Esophagus squamous epithelium (tissue), 4 donors: Measurements from ENCODE around the gene CD47.

Source experiments
- POLR2A ChIP-seq, 4 donors: fragments of 450-650 bp; IDR thresholded peaks; one replicate each; pipeline ENCODE4 v1.6.1; 2017; ENCODE audit warnings: antibody characterized with exemption in 4 of 4, mild to moderate bottlenecking in 4 of 4, moderate library complexity in 3 of 4
- TF ChIP-seq, protein P1 (sequence below), 6 experiments: fragments of 450-650 bp in 4 of 6; fragments of 200-600 bp in 2 of 6; sonication (generic) in 2 of 6; IDR thresholded peaks; one replicate each; pipeline ENCODE4 v1.5.1; 2016 to 2019; ENCODE audit warnings: antibody characterized with exemption in 6 of 6, mild to moderate bottlenecking in 4 of 6, moderate library complexity in 4 of 6

GRCh38 chr3:108006077-108006771 is 84.6 kb downstream of the CD47 start:
- TF ChIP-seq, protein P1, sequence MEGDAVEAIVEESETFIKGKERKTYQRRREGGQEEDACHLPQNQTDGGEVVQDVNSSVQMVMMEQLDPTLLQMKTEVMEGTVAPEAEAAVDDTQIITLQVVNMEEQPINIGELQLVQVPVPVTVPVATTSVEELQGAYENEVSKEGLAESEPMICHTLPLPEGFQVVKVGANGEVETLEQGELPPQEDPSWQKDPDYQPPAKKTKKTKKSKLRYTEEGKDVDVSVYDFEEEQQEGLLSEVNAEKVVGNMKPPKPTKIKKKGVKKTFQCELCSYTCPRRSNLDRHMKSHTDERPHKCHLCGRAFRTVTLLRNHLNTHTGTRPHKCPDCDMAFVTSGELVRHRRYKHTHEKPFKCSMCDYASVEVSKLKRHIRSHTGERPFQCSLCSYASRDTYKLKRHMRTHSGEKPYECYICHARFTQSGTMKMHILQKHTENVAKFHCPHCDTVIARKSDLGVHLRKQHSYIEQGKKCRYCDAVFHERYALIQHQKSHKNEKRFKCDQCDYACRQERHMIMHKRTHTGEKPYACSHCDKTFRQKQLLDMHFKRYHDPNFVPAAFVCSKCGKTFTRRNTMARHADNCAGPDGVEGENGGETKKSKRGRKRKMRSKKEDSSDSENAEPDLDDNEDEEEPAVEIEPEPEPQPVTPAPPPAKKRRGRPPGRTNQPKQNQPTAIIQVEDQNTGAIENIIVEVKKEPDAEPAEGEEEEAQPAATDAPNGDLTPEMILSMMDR (IDR thresholded peaks at IDR 0.05): no peak
- no peak for TF ChIP-seq POLR2A (IDR thresholded peaks at IDR 0.05)
